HepG2 (cell line): ENCODE measurements around the gene PEAK1. TPM values are rescaled to one million over a fixed set of nuclear protein-coding genes. Genes with fewer than 3 reads are reported as not detected.

Source experiments
- ATAC-seq: fragments of 200-7000 bp; cut with Tn5 transposase; 3 replicates; pipeline ENCODE4 v1.9.1; 2020; ENCODE audit warnings: mild to moderate bottlenecking, moderate library complexity
- BruUV-seq: library from RNA; stranded (reverse); fragments of 400-500 nt; replicated peaks from 2 replicates; lab custom pipeline; 2021; lab: Mats Ljungman, UMichigan
- CTCF ChIA-PET: fragments of 300-600 bp; formaldehyde crosslinking; extraction: SDS; loops from one replicate; lab custom pipeline; 2021; ENCODE audit warnings: low total read pairs, inconsistent platforms, low intra/inter-chr PET ratio; lab: Yijun Ruan, JAX
- POLR2A ChIA-PET: fragments of 350-600 bp; sonication (Branson Sonifier 250); formaldehyde crosslinking; loops from one replicate; lab custom pipeline; 2020; ENCODE audit warnings: antibody characterized with exemption, inconsistent platforms; lab: Yijun Ruan, JAX
- DNase-seq: peaks from one replicate; pipeline ENCODE4 v3.0.0-alpha.2; 2015; ENCODE audit warnings: low spot score
- FAIRE-seq: peaks from 3 replicates; lab custom pipeline; 2011; peaks lifted over from hg19 to GRCh38; lab: Jason Lieb, UNC
- H2AFZ ChIP-seq: one replicate; pipeline ENCODE4 v1.6.1; 2011; ENCODE audit warnings: low read length, inconsistent platforms
- H3K27ac ChIP-seq: fragments of 300-600 bp; 3 replicates; pipeline ENCODE4 v1.8.0; 2011; ENCODE audit warnings: mixed run types, mild to moderate bottlenecking, mixed read lengths, low read length, inconsistent platforms; ENCODE audit not compliant: insufficient read depth; ENCODE audit errors: extremely low read length
- H3K27me3 ChIP-seq, 2 experiments: fragments of 200-600 bp in 1 of 2; 2 replicates in 1 of 2; 3 replicates in 1 of 2; pipeline versions ENCODE4 v1.6.0 to v1.8.0; 2011; ENCODE audit warnings: low read length in 2 of 2, mild to moderate bottlenecking in 2 of 2, moderate library complexity in 2 of 2, inconsistent platforms in 1 of 2; ENCODE audit not compliant: insufficient read depth in 2 of 2, control insufficient read depth in 1 of 2
- H3K36me3 ChIP-seq, 2 experiments: fragments of 200-600 bp in 1 of 2; replicated peaks in 1 of 2; 2 replicates in 1 of 2; 3 replicates in 1 of 2; pipeline versions ENCODE4 v1.5.1 to v1.8.0; 2011; ENCODE audit warnings: low read length in 2 of 2, inconsistent platforms in 1 of 2; ENCODE audit not compliant: insufficient read depth in 2 of 2, control insufficient read depth in 1 of 2
- H3K4me1 ChIP-seq: 2 replicates; pipeline ENCODE4 v1.5.1; 2012; ENCODE audit warnings: low read length, inconsistent platforms; ENCODE audit not compliant: insufficient read depth
- H3K4me2 ChIP-seq: 2 replicates; pipeline ENCODE4 v1.6.0; 2011; ENCODE audit warnings: low read depth, low read length, inconsistent platforms
- H3K4me3 ChIP-seq, 3 experiments: fragments of 200-600 bp in 1 of 3; sonication (generic), shearing (Covaris generic) in 1 of 3; replicated peaks in 1 of 3; 2 replicates each; pipeline ENCODE4 v1.5.1; 2011 to 2016; ENCODE audit warnings: low read length in 3 of 3, inconsistent platforms in 2 of 3, low read depth in 2 of 3, mild to moderate bottlenecking in 2 of 3, control low read depth in 1 of 3, mixed read lengths in 1 of 3; ENCODE audit not compliant: insufficient read depth in 1 of 3
- H3K79me2 ChIP-seq: one replicate; pipeline ENCODE4 v1.6.1; 2011; ENCODE audit warnings: low read length, inconsistent platforms; ENCODE audit not compliant: insufficient read depth
- H3K9ac ChIP-seq: 2 replicates; pipeline ENCODE4 v1.6.0; 2011; ENCODE audit warnings: mild to moderate bottlenecking, low read depth, low read length, inconsistent platforms; ENCODE audit not compliant: insufficient read depth
- H3K9me3 ChIP-seq: 2 replicates; pipeline ENCODE4 v1.5.1; 2012; ENCODE audit warnings: mild to moderate bottlenecking, low read length
- H4K20me1 ChIP-seq: 2 replicates; pipeline ENCODE4 v1.6.0; 2011; ENCODE audit warnings: inconsistent platforms, mild to moderate bottlenecking, low read length, moderate library complexity; ENCODE audit not compliant: insufficient read depth
- GTF3A ChIP-seq: sonication (generic); formaldehyde crosslinking; conservative IDR thresholded peaks from 2 replicates; pipeline ENCODE4 v1.4.0; 2020; ENCODE audit warnings: mild to moderate bottlenecking, missing genetic modification reagents
- MXD1 ChIP-seq: sonication (generic); formaldehyde crosslinking; IDR thresholded peaks from 2 replicates; pipeline ENCODE4 v1.4.0; 2020; ENCODE audit warnings: mild to moderate bottlenecking, missing genetic modification reagents
- PAF1 ChIP-seq: IDR thresholded peaks from 2 replicates; pipeline ENCODE4 v1.6.1; 2016; ENCODE audit warnings: missing genetic modification reagents, missing compliant biosample characterization
- SRF ChIP-seq: IDR thresholded peaks from 2 replicates; pipeline ENCODE4 v1.6.1; 2011; ENCODE audit warnings: mild to moderate bottlenecking, low read depth, low read length, moderate library complexity
- THYN1 ChIP-seq: sonication (generic); formaldehyde crosslinking; IDR thresholded peaks from 2 replicates; pipeline ENCODE4 v1.8.1; 2023; ENCODE audit warnings: low read depth, mild to moderate bottlenecking, moderate library complexity, missing genetic modification reagents, borderline replicate concordance
- ZBTB25 ChIP-seq: IDR thresholded peaks from 2 replicates; pipeline ENCODE4 v1.6.1; 2018; ENCODE audit warnings: missing genetic modification reagents
- ZKSCAN8 ChIP-seq: IDR thresholded peaks from 2 replicates; pipeline ENCODE4 v1.6.1; 2016; ENCODE audit warnings: borderline replicate concordance, missing genetic modification reagents, missing compliant biosample characterization
- ZNF382 ChIP-seq: sonication (generic); formaldehyde crosslinking; IDR thresholded peaks from 2 replicates; pipeline ENCODE4 v1.5.0; 2020; ENCODE audit warnings: missing genetic modification reagents, mild to moderate bottlenecking, borderline replicate concordance
- ZNF484 ChIP-seq: sonication (generic); formaldehyde crosslinking; IDR thresholded peaks from 2 replicates; pipeline ENCODE4 v1.5.1; 2020; ENCODE audit warnings: mild to moderate bottlenecking, low read depth, missing genetic modification reagents, borderline replicate concordance
- ZNF674 ChIP-seq: sonication (generic); formaldehyde crosslinking; IDR thresholded peaks from 2 replicates; pipeline ENCODE4 v1.5.0; 2020; ENCODE audit warnings: low read depth, mild to moderate bottlenecking, missing genetic modification reagents
- whole genome bisulfite sequencing: methylation state at CpG from one replicate; pipeline ENCODE4 v1.1.6; 2017; ENCODE audit warnings: low lambda C conversion rate; 5-methylcytosine and 5-hydroxymethylcytosine counted together
- in situ Hi-C: cut with HindIII; loops from 2 replicates; pipeline ENCODE4 v1.10.0; 2017; ENCODE audit warnings: low pct_unique_long_range_greater_than_20kb; ENCODE audit not compliant: extremely low pct_ligation_motif_present
- intact Hi-C: fragments of 100-400 bp; cut with micrococcal nuclease; formaldehyde crosslinking; loops from one replicate; pipeline ENCODE4 v1.10.0; 2022; ENCODE audit not compliant: unreplicated experiment
- polyA plus RNA-seq, 8 experiments: library from polyadenylated mRNA; depleted of rRNA in 3 of 8; stranded (reverse) in 7 of 8; unstranded in 1 of 8; fragments of >200 nt; fragmentation: Illumina TruSeq in 4 of 8; extraction: Trizol in 4 of 8; gene quantifications; 2 replicates each; pipeline versions ENCODE4 v1.2.1 to v1.2.3, GENCODE V29; 2011 to 2016; ENCODE audit warnings: low read depth in 4 of 8, missing spikeins in 1 of 8, mixed read lengths in 1 of 8; ENCODE audit not compliant: insufficient read depth in 1 of 8
- total RNA-seq, 5 experiments: library from RNA; depleted of rRNA; stranded (reverse); fragments of >200 nt; fragmentation: Illumina TruSeq; extraction: Trizol; gene quantifications; 2 replicates each; pipeline ENCODE4 v1.2.3, GENCODE V29; 2016; ENCODE audit warnings: low read depth in 1 of 5

PEAK1 gene
- total and polyA plus RNA-seq, 2 of the 13 experiments (the other 11 are each of a cell fraction or from before 2014, with no cell fraction given): 6.0 to 6.6 TPM

GRCh38 chr15:77225088-77225487 lies 194.8 kb downstream of the PEAK1 start:
- no peaks in the 10 kb centered on the region for H3K79me2 ChIP-seq
- no peak overlapping the region for H3K4me2 ChIP-seq
- no peak overlapping the region for H3K4me3 ChIP-seq
- peaks cover 45% of the 10 kb centered on the region for H3K4me1 ChIP-seq
- no peak overlapping the region for H2AFZ ChIP-seq
- H3K27ac ChIP-seq: no peak overlapping the region
- DNase-seq: no peak
- H3K27me3 ChIP-seq: no peaks in the 10 kb centered on the region
- WGBS: 93% methylated on average over 2 of the region's 2 CpGs
- H3K9ac ChIP-seq: no peak overlapping the region
- POLR2A ChIA-PET: interaction anchor here (0.7 kb wide), 1 partner anchor 1441 kb away, joined by 4 read pairs; no protein-coding TSS in a partner anchor
- H4K20me1 ChIP-seq: no peaks in the 10 kb centered on the region
- no peaks in the 10 kb centered on the region for H3K36me3 ChIP-seq
- TF ChIP-seq ZNF382 (CRISPR knock-in tag) (no peak), ZKSCAN8 (CRISPR knock-in tag) (no peak), GTF3A (CRISPR knock-in tag) (no peak), THYN1 (CRISPR knock-in tag) (no peak), PAF1 (CRISPR knock-in tag) (no peak), ZNF674 (CRISPR knock-in tag) (no peak), MXD1 (CRISPR knock-in tag) (no peak), ZNF484 (CRISPR knock-in tag) (no peak), SRF (no peak), ZBTB25 (CRISPR knock-in tag) (no peak)
- no TSS peak for BruUV-seq
- no peak for FAIRE-seq
- intact Hi-C loops: no loop called here
- CTCF ChIA-PET: no interaction called here
- H3K9me3 ChIP-seq: no peaks in the 10 kb centered on the region
- ATAC-seq: no peak
- in situ Hi-C loops: no loop called here
